HG02840 (cell line): ENCODE data around the gene FMO2.
"Not testable (repeated sequence)": the region's sequence is repeated elsewhere in the genome, so short reads cannot be mapped to it uniquely, and the experiment has no call there.

ENCODE experiments used
- ATAC-seq: cut with Tn5 transposase; IDR thresholded peaks from one replicate; pipeline ENCODE4 v1.9.1; 2021; ENCODE audit warnings: mild to moderate bottlenecking, moderate library complexity, moderate number of reproducible peaks; ENCODE audit not compliant: unreplicated experiment, low FRiP score

Gene FMO2

GRCh38 chr1:171217658-171218443, 32.8 kb downstream of the FMO2 start:
- no peak for ATAC-seq

- ATAC-seq, result no peak
Measured at GRCh38 chr1:171218661-171219060, 33.6 kb downstream of the FMO2 start.

GRCh38 chr1:171219346-171220080, 34.4 kb downstream of the FMO2 start:
- no peak for ATAC-seq

- ATAC-seq, result no peak
Measured at GRCh38 chr1:171220081-171220420, 35.0 kb downstream of the FMO2 start.

- no peak for ATAC-seq
Measured at GRCh38 chr1:171220581-171221054, 35.5 kb downstream of the FMO2 start.

- ATAC-seq, result no peak
Measured at GRCh38 chr1:171221665-171222591, 36.8 kb downstream of the FMO2 start.

GRCh38 chr1:171222936-171223335, 37.8 kb downstream of the FMO2 start:
- no peak for ATAC-seq

- ATAC-seq, result not testable (repeated sequence)
Measured at GRCh38 chr1:171224257-171224656, 39.2 kb downstream of the FMO2 start.

GRCh38 chr1:171226747-171227370, 41.8 kb downstream of the FMO2 start:
- ATAC-seq, result no peak

- no peak for ATAC-seq
Measured at GRCh38 chr1:171231326-171231725, 46.2 kb downstream of the FMO2 start.

- ATAC-seq, result no peak
Measured at GRCh38 chr1:171233183-171233582, 48.1 kb downstream of the FMO2 start.

GRCh38 chr1:171236231-171236630, 51.1 kb downstream of the FMO2 start:
- not testable (repeated sequence) for ATAC-seq

GRCh38 chr1:171243878-171244277, 58.8 kb downstream of the FMO2 start:
- ATAC-seq, result no peak

- ATAC-seq, result no peak
Measured at GRCh38 chr1:171245458-171246064, 60.5 kb downstream of the FMO2 start.

- no peak for ATAC-seq
Measured at GRCh38 chr1:171247501-171247900, 62.4 kb downstream of the FMO2 start.

GRCh38 chr1:171248302-171248701, 63.2 kb downstream of the FMO2 start, which contains the start of gene FMO1:
TSS of gene FMO1 (plus strand) at chr1:171248494. CDS start at chr1:171258088, 9,594 bp downstream.
- ATAC-seq, result no peak

GRCh38 chr1:171248841-171249240, 63.7 kb downstream of the FMO2 start:
- no peak for ATAC-seq

- ATAC-seq, result no peak
Measured at GRCh38 chr1:171250263-171250662, 65.2 kb downstream of the FMO2 start.

GRCh38 chr1:171251042-171251951, 66.2 kb downstream of the FMO2 start:
- no peak for ATAC-seq
